Naive thymus-derived CD4-positive, alpha-beta T cell (primary cell): ENCODE measurements around the gene TAB2. TPM values are rescaled to one million over a fixed set of nuclear protein-coding genes. Genes with fewer than 3 reads are reported as not detected.

Source experiments
- ATAC-seq: fragments of 150-1000 bp; cut with Tn5 transposase; 2 replicates; pipeline ENCODE4 v1.10.0; 2021; ENCODE audit warnings: mild to moderate bottlenecking, moderate library complexity
- CTCF ChIA-PET: fragments of 350-600 bp; sonication (Branson Sonifier 250); formaldehyde crosslinking; loops from one replicate; lab custom pipeline; 2021; ENCODE audit warnings: antibody characterized with exemption; lab: Charles Lee
- POLR2A ChIA-PET: fragments of 350-600 bp; sonication (Branson Sonifier 250); formaldehyde crosslinking; loops from one replicate; lab custom pipeline; 2021; ENCODE audit warnings: antibody characterized with exemption, inconsistent platforms; lab: Charles Lee
- DNase-seq, 9 donors: peaks; one replicate each; pipeline versions ENCODE4 v3.0.0 to v3.0.0-alpha.2; 2020 to 2022; ENCODE audit warnings: mixed read lengths in 1 of 9
- H3K27ac ChIP-seq: one replicate; pipeline ENCODE4 v1.7.0; 2013; ENCODE audit warnings: mild to moderate bottlenecking, low read depth, low read length, moderate library complexity
- H3K27me3 ChIP-seq, 2 donors: one replicate each; pipeline ENCODE4 v1.7.0; 2013; ENCODE audit warnings: low read length in 2 of 2, mild to moderate bottlenecking in 2 of 2, moderate library complexity in 2 of 2; ENCODE audit not compliant: control insufficient read depth in 2 of 2, insufficient read depth in 2 of 2
- H3K36me3 ChIP-seq, 3 experiments: 1 replicate in 2 of 3; 2 replicates in 1 of 3; pipeline ENCODE4 v1.7.0; 2013; ENCODE audit warnings: low read length in 3 of 3, mild to moderate bottlenecking in 3 of 3, moderate library complexity in 1 of 3; ENCODE audit not compliant: insufficient read depth in 3 of 3, control insufficient read depth in 2 of 3
- H3K4me1 ChIP-seq, 2 donors: one replicate each; pipeline ENCODE4 v1.7.0; 2013; ENCODE audit warnings: low read length in 2 of 2, mild to moderate bottlenecking in 2 of 2, moderate library complexity in 1 of 2; ENCODE audit not compliant: control insufficient read depth in 2 of 2, insufficient read depth in 2 of 2
- H3K4me3 ChIP-seq: 2 replicates; pipeline ENCODE4 v1.7.0; 2013; ENCODE audit warnings: mild to moderate bottlenecking, low read length
- H3K9me3 ChIP-seq, 3 experiments: 1 replicate in 2 of 3; 2 replicates in 1 of 3; pipeline ENCODE4 v1.7.0; 2013; ENCODE audit warnings: low read length in 3 of 3; ENCODE audit not compliant: control insufficient read depth in 2 of 3
- H3K27ac Mint-ChIP-seq, 9 donors: one replicate each; pipeline ENCODE4 v1.8.0; 2020 to 2022; ENCODE audit warnings: mixed read lengths in 9 of 9, mild to moderate bottlenecking in 8 of 9, moderate library complexity in 5 of 9, inconsistent platforms in 2 of 9
- H3K27me3 Mint-ChIP-seq, 5 donors: one replicate each; pipeline ENCODE4 v1.8.0; 2021 to 2022; ENCODE audit warnings: mixed read lengths in 5 of 5, mild to moderate bottlenecking in 1 of 5
- H3K36me3 Mint-ChIP-seq, 5 donors: one replicate each; pipeline ENCODE4 v1.8.0; 2020 to 2022; ENCODE audit warnings: mixed read lengths in 5 of 5, mild to moderate bottlenecking in 3 of 5, inconsistent platforms in 1 of 5
- H3K4me1 Mint-ChIP-seq, 7 donors: one replicate each; pipeline ENCODE4 v1.8.0; 2020 to 2022; ENCODE audit warnings: mixed read lengths in 7 of 7, mild to moderate bottlenecking in 3 of 7, inconsistent platforms in 1 of 7
- H3K4me3 Mint-ChIP-seq, 10 donors: one replicate each; pipeline ENCODE4 v1.8.0; 2020 to 2022; ENCODE audit warnings: mild to moderate bottlenecking in 10 of 10, mixed read lengths in 10 of 10, moderate library complexity in 6 of 10, inconsistent platforms in 2 of 10
- H3K9me3 Mint-ChIP-seq, 11 donors: one replicate each; pipeline ENCODE4 v1.8.0; 2020 to 2022; ENCODE audit warnings: mixed read lengths in 11 of 11, mild to moderate bottlenecking in 4 of 11, inconsistent platforms in 1 of 11, moderate library complexity in 1 of 11
- intact Hi-C, 2 donors: fragments of 100-400 bp; cut with micrococcal nuclease; formaldehyde crosslinking; loops; one replicate each; pipeline ENCODE4 v1.15.1; 2023
- polyA plus RNA-seq, 2 donors: library from polyadenylated mRNA; unstranded; fragments of 300-500 nt; fragmentation: Illumina TruSeq; gene quantifications; one replicate each; pipeline ENCODE4 v1.2.3, GENCODE V29; 2021
- total RNA-seq, 6 experiments: library from RNA in 5 of 6; stranded (reverse) in 5 of 6; gene quantifications; 1 replicate in 5 of 6; 2 replicates in 1 of 6; pipeline ENCODE4 v1.2.3 and lab custom pipeline; 2021 to 2026

The TAB2 gene
- total and polyA plus RNA-seq, 7 experiments from 2014 or later, result 15.7 to 234 (median 106) TPM

DNA sequence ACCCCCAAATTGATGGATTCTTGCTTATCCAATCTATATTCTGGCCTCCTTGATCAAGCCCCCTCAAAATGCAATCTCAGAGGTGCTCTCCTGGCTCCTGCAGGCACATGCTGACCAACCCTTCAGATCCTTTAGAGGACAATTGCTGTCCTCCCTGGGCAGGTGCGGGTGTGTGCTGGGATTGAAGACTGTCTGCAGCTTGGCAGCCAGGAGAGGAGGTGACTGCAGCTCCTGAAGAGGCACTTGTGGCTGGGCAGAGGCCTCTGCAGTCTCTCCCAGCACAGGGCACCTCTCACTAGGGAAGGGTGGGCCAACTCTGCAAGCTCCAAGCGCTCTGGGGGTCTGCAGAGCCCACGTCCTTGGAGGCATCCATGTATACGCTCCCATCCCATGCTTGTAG, 111.1 kb downstream of the TAB2 start:
- POLR2A ChIA-PET, result no interaction called here
- CTCF ChIA-PET, result interaction anchor here (0.6 to 7.3 kb wide), 2 partner anchors 136 to 401 kb away, joined by 5 to 110 read pairs; no protein-coding TSS in a partner anchor

DNA sequence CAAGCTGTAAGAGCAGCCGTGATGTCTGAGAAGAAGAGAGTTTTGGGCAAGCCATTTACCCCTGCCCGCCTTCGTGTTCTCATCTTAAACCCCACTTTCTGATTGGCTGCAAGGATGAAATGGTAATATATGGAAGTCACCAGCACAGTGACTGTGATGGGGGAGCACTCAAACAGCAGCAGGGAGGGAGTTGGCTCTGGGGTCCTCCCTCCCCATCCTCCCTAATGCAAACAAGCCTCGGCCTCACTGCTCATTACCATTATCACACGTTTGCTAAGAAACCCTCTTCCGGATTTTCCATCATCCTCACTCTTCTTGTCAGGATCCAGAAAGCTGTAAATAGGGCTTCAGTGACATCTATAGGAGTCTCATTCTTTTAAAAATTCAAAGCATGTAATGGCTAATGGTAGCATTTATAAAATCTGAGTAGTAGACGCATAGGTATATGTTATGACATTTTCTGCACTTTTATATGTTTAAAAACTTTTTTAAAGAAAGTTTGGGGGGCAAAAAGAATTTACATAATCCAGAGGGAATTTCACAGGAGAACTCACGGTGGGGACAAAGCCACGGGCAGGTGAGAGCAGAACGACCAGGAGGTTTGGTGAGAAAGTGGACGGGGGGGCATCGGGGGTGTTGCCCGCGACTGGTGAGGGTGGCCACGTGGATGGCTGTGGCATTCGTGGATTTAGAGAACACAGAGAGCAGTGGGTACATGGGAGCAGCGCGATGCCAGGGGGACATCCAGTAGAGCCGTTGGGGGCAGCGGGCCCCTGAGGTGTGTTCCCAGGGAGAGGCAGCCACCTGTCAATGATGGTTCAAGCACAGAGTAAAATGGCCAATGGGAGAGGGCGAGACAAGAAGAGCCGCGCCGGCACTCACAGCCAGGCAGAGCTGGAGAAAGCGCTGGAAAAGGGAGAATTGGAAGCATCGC, 112.2 kb downstream of the TAB2 start:
- Histone ChIP-seq H3K4me3 (no peak overlapping the region), H3K27ac (no peak overlapping the region), H3K36me3 (no peaks in the 10 kb centered on the region), H3K27me3 (no peaks in the 10 kb centered on the region), H3K9me3 (no peaks in the 10 kb centered on the region), H3K4me1 (no peaks in the 10 kb centered on the region)
- ChIA-PET POLR2A (no interaction called here), CTCF (interaction anchor here (5.1 to 7.3 kb wide), 2 partner anchors 347 to 402 kb away, joined by 55 to 110 read pairs; no protein-coding TSS in a partner anchor)
- ATAC-seq (no peak), DNase-seq (no peak)
- Mint-ChIP-seq H3K4me1 (peaks cover 0 to 23% (median 4%) of the 10 kb centered on the region in 7 donors), H3K27me3 (no peaks in the 10 kb centered on the region), H3K9me3 (no peaks in the 10 kb centered on the region), H3K27ac (peak overlapping the region in 3 of 9 donors; percentile 28 to 76 (median 48)), H3K36me3 (no peaks in the 10 kb centered on the region), H3K4me3 (no peak overlapping the region)
- intact Hi-C loops, result loop anchor here (5.0 to 10.0 kb wide), 5 partner anchors 482 to 872 kb away; partner anchors contain the start of gene UST (in 2 of the 2)

More for the DNA sequence above, 111.1 kb downstream of the TAB2 start:
- Mint-ChIP-seq H3K36me3 (no peaks in the 10 kb centered on the region), H3K27ac (peak overlapping the region in 4 of 9 donors; percentile 11 to 76 (median 36)), H3K9me3 (no peaks in the 10 kb centered on the region), H3K4me3 (no peak overlapping the region), H3K4me1 (peaks cover 0 to 29% (median 4%) of the 10 kb centered on the region in 7 donors), H3K27me3 (no peaks in the 10 kb centered on the region)
- Histone ChIP-seq H3K4me3 (no peak overlapping the region), H3K27me3 (no peaks in the 10 kb centered on the region), H3K36me3 (no peaks in the 10 kb centered on the region), H3K27ac (no peak overlapping the region), H3K4me1 (no peaks in the 10 kb centered on the region), H3K9me3 (no peaks in the 10 kb centered on the region)
- ATAC-seq (no peak), DNase-seq (no peak)
- intact Hi-C loops, result no loop called here

DNA sequence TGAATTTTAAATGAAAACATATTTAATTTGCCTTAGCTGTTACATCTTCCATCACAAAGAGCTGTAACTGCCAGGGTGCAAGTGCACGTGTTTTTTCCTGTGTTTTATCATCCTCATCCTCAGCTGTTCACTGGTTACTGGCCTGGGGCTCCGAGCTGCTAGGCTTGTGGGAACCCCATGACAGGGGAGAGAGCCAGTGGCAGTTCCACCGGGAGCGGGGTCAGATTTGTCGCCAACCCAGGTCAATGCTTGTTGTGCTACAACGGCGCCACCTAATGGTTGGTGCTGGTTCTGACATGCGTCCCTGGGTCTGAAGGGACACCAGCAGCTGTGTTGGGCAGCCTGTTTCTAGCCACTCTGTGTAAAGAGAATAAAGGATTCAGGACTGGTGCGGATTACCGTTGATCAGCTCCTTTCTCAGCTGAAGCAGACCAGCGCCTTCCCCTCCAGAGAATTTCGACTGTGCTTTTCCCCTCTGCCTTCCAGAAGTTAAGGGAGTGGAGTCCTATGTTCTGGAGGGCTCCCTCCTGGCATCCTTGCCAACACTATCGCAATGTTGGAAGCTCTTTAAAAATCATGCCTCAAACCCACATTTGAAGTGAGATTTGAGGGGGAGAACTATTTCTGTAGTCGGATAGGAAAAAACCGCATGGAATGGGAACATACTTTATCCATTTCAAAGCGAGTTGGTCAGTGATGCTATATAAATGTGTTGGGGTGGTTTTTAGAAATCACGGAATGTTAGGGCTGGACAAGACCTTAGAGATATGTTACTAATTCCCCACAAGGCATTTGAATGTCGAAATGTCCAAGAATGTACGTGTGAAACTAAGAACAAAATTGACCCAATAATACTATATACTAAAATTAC, 114.6 kb downstream of the TAB2 start:
- no peaks in the 10 kb centered on the region for H3K36me3 Mint-ChIP-seq
- CTCF ChIA-PET, result interaction anchor here (0.6 to 7.3 kb wide), 59 partner anchors 9 to 464 kb away, joined by 3 to 110 read pairs (median 4); no protein-coding TSS in a partner anchor
- Histone ChIP-seq H3K27ac (no peak overlapping the region), H3K4me3 (peak overlapping the region; percentile 44), H3K9me3 (no peaks in the 10 kb centered on the region), H3K36me3 (no peaks in the 10 kb centered on the region), H3K27me3 (no peaks in the 10 kb centered on the region), H3K4me1 (no peaks in the 10 kb centered on the region)
- peak overlapping the region; percentile 35 to 84 (median 72) for H3K4me3 Mint-ChIP-seq
- intact Hi-C loops, result loop anchor here (1.0 to 10.0 kb wide), 10 partner anchors 85 to 875 kb away; partner anchors contain the start of genes UST (in 2 of the 2) and TAB2 (in 1 of the 2)
- DNase-seq, result peak; percentile 63 to 89 (median 78)
- H3K4me1 Mint-ChIP-seq, result peaks cover 0 to 20% (median 4%) of the 10 kb centered on the region in 7 donors
- peak overlapping the region in 5 of 9 donors; percentile 25 to 86 (median 67) for H3K27ac Mint-ChIP-seq
- ATAC-seq, result peak; percentile 92
- POLR2A ChIA-PET, result interaction anchor here (0.8 to 2.3 kb wide), 4 partner anchors 16 to 349 kb away, joined by 3 to 10 read pairs (median 6); no protein-coding TSS in a partner anchor
- H3K9me3 Mint-ChIP-seq, result no peaks in the 10 kb centered on the region
- no peaks in the 10 kb centered on the region for H3K27me3 Mint-ChIP-seq

DNA sequence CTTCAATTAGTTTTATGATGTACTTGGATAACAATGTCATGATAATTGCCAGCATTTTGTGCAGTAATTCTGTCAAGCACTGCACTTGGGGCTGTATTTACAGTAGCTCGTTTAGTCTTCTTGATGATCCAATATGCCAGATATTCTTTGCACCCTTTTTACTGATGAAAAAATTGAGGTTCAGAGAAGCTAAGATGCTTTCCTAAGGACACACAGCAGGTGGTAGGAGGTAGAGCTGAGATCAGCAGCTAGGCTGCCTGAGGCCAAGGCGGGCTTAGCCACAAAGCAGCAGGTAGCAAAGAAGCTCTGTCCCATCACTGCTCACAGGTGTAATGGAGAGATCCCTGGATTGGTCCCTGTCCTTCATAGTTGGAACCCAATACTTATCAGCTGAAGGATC, 115.9 kb downstream of the TAB2 start:
- no peaks in the 10 kb centered on the region for H3K27me3 ChIP-seq
- no peaks in the 10 kb centered on the region for H3K4me1 ChIP-seq
- no peak for ATAC-seq
- no peak overlapping the region for H3K27ac ChIP-seq
- Mint-ChIP-seq H3K27ac (no peak overlapping the region), H3K27me3 (no peaks in the 10 kb centered on the region), H3K4me1 (peaks cover 0 to 25% (median 7%) of the 10 kb centered on the region in 7 donors), H3K9me3 (no peaks in the 10 kb centered on the region), H3K4me3 (no peak overlapping the region), H3K36me3 (no peaks in the 10 kb centered on the region)
- CTCF ChIA-PET, result interaction anchor here (0.5 to 7.3 kb wide), 18 partner anchors 14 to 406 kb away, joined by 3 to 110 read pairs (median 4); no protein-coding TSS in a partner anchor
- H3K4me3 ChIP-seq, result no peak overlapping the region
- H3K36me3 ChIP-seq, result no peaks in the 10 kb centered on the region
- POLR2A ChIA-PET, result interaction anchor here (2.3 kb wide), 1 partner anchor 351 kb away, joined by 8 read pairs; no protein-coding TSS in a partner anchor
- intact Hi-C loops, result loop anchor here (2.0 to 10.0 kb wide), 6 partner anchors 117 to 876 kb away; partner anchors contain the start of genes UST (in 2 of the 2) and TAB2 (in 1 of the 2)
- DNase-seq, result no peak
- H3K9me3 ChIP-seq, result no peaks in the 10 kb centered on the region

- POLR2A ChIA-PET, result interaction anchor here (2.3 kb wide), 1 partner anchor 351 kb away, joined by 8 read pairs; no protein-coding TSS in a partner anchor
- peaks cover 0 to 27% (median 7%) of the 10 kb centered on the region in 7 donors for H3K4me1 Mint-ChIP-seq
- H3K36me3 ChIP-seq, result no peaks in the 10 kb centered on the region
Observed at GRCh38 chr6:149433881-149434280, 116.4 kb downstream of the TAB2 start.

More at GRCh38 chr6:149433881-149434280, 116.4 kb downstream of the TAB2 start:
- H3K4me1 ChIP-seq, result no peaks in the 10 kb centered on the region
- Mint-ChIP-seq H3K27me3 (no peaks in the 10 kb centered on the region), H3K4me3 (no peak overlapping the region), H3K27ac (no peak overlapping the region), H3K9me3 (no peaks in the 10 kb centered on the region), H3K36me3 (no peaks in the 10 kb centered on the region)
- H3K9me3 ChIP-seq, result no peaks in the 10 kb centered on the region
- no peak for ATAC-seq
- H3K4me3 ChIP-seq, result no peak overlapping the region
- CTCF ChIA-PET, result interaction anchor here (0.5 to 7.3 kb wide), 16 partner anchors 15 to 406 kb away, joined by 3 to 110 read pairs (median 4); no protein-coding TSS in a partner anchor
- DNase-seq, result no peak
- no peaks in the 10 kb centered on the region for H3K27me3 ChIP-seq
- no peak overlapping the region for H3K27ac ChIP-seq
- intact Hi-C loops, result loop anchor here (2.0 to 10.0 kb wide), 6 partner anchors 117 to 877 kb away; partner anchors contain the start of genes UST (in 2 of the 2) and TAB2 (in 1 of the 2)
